ENCODE measurements around the gene CCDC73.

Gene CCDC73

DNA sequence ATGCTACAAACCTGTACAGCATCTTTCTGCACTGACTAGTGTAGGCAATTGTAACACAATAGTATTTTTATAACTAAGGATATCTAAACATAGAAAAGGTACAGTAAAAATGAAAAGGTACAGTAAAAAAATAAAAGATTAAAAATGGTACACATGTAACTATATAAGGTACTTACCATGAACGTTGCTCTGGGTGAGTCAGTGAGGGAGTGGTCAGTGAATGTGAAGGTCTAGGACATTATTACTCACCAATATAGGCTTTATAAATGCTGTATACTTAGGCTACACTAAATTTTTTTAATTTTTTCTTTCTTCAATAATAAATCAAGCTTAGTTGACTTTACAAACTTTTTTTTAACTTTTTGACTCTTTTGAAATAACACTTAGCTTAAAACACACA lies 150.9 kb downstream of the CCDC73 start:
- DNase-seq (ENCODE audit: low read depth), result peak; percentile 72
- H3K4me3 ChIP-seq (ENCODE audit: control insufficient read depth, low read depth, low read length), result no peak overlapping the region
- TF ChIP-seq, protein P1, sequence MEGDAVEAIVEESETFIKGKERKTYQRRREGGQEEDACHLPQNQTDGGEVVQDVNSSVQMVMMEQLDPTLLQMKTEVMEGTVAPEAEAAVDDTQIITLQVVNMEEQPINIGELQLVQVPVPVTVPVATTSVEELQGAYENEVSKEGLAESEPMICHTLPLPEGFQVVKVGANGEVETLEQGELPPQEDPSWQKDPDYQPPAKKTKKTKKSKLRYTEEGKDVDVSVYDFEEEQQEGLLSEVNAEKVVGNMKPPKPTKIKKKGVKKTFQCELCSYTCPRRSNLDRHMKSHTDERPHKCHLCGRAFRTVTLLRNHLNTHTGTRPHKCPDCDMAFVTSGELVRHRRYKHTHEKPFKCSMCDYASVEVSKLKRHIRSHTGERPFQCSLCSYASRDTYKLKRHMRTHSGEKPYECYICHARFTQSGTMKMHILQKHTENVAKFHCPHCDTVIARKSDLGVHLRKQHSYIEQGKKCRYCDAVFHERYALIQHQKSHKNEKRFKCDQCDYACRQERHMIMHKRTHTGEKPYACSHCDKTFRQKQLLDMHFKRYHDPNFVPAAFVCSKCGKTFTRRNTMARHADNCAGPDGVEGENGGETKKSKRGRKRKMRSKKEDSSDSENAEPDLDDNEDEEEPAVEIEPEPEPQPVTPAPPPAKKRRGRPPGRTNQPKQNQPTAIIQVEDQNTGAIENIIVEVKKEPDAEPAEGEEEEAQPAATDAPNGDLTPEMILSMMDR (conservative IDR thresholded peaks at IDR 0.05; ENCODE audit: control insufficient read depth, insufficient read depth, low read depth, low read length), result no peak

DNA sequence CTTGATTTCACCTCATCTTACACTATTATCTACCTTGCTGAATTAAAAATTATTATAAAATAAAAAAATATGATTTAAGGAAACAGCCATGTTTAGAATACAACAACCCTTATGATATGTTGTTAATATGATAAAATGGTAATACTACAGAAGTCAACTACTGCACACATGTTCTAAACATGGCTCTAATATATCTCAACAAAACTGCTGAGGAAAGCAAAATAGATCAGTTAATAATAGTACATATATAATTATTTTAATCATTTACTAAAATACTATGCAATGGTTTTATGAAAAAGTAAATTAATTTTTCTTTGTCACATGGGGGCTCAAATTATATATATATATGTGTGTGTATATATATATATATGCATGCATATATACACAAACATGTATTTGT lies 153.1 kb downstream of the CCDC73 start:
- no peak overlapping the region for H3K4me3 ChIP-seq (ENCODE audit: control insufficient read depth, low read depth, low read length)
- TF ChIP-seq, protein P1 (conservative IDR thresholded peaks at IDR 0.05; ENCODE audit: control insufficient read depth, insufficient read depth, low read depth, low read length), result no peak

GRCh38 chr11:32635819-32636218 lies 158.6 kb downstream of the CCDC73 start:
- no peak for DNase-seq (ENCODE audit: low read depth)
- TF ChIP-seq, protein P1 (conservative IDR thresholded peaks at IDR 0.05; ENCODE audit: control insufficient read depth, insufficient read depth, low read depth, low read length), result no peak
- H3K4me3 ChIP-seq (ENCODE audit: control insufficient read depth, low read depth, low read length), result no peak overlapping the region

More for the DNA sequence above, 153.1 kb downstream of the CCDC73 start:
- no peak for DNase-seq (ENCODE audit: low read depth)

GRCh38 chr11:32630844-32631243 lies 163.6 kb downstream of the CCDC73 start:
- TF ChIP-seq, protein P1 (conservative IDR thresholded peaks at IDR 0.05; ENCODE audit: control insufficient read depth, insufficient read depth, low read depth, low read length), result no peak
- DNase-seq (ENCODE audit: low read depth), result no peak
- no peak overlapping the region for H3K4me3 ChIP-seq (ENCODE audit: control insufficient read depth, low read depth, low read length)

- DNase-seq (ENCODE audit: low read depth), result no peak
- H3K4me3 ChIP-seq (ENCODE audit: control insufficient read depth, low read depth, low read length), result no peak overlapping the region
- TF ChIP-seq, protein P1 (conservative IDR thresholded peaks at IDR 0.05; ENCODE audit: control insufficient read depth, insufficient read depth, low read depth, low read length), result no peak
These were observed 177.6 kb downstream of the CCDC73 start for GRCh38 chr11:32616903-32617302.

DNA sequence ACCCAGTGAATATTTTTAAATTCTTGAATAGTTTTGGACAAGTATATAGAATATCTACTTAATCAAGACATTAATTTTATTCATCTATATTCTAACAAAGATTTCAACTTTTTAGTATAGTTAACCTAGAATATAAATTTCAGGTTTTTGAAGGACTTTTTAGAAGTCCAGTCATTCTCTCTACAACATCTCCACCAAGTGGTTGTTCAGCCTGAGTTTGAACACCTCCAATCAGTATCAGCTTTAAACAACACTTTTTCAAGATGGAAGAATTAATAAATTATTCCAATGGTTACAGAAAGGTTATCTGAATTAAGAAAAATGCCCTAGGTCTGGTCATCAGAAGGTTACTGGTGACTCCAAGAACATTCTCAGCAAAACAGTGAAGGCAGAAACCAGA lies 179.0 kb downstream of the CCDC73 start:
- DNase-seq (ENCODE audit: low read depth), result peak; percentile 5
- TF ChIP-seq, protein P1 (conservative IDR thresholded peaks at IDR 0.05; ENCODE audit: control insufficient read depth, insufficient read depth, low read depth, low read length), result peak; percentile 13
- H3K4me3 ChIP-seq (ENCODE audit: control insufficient read depth, low read depth, low read length), result no peak overlapping the region
